GM19193 (cell line): ENCODE data around the gene WBP2.

ENCODE experiments used
- POLR2A ChIP-seq: IDR thresholded peaks from 4 replicates; pipeline ENCODE4 v1.6.1; 2011; ENCODE audit not compliant: insufficient read depth, insufficient read length; ENCODE audit errors: extremely low read depth

WBP2 gene

DNA sequence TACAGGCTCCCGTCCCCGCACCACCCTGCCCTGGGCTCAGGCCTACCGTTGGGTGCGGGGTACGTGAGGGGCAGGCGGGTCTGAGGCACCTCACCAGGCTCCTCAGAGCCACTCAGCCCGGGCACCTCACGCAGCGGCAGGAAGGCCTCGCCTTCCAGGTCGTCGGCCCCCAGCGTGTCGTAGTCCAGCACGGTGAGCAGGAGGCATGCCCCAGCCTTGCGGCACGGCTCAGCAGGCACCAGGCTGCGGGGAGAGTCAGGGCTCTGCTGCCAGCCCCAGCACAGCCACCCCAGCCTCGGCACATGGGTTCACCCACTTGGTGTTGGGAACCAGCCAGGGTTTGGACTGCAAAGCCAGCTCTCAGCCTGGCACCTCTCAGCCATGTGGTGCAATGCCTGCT lies 26.4 kb downstream of the WBP2 start:
- TF ChIP-seq POLR2A: no peak

GRCh38 chr17:75828076-75828400 lies 27.1 kb downstream of the WBP2 start:
- TF ChIP-seq POLR2A: no peak

DNA sequence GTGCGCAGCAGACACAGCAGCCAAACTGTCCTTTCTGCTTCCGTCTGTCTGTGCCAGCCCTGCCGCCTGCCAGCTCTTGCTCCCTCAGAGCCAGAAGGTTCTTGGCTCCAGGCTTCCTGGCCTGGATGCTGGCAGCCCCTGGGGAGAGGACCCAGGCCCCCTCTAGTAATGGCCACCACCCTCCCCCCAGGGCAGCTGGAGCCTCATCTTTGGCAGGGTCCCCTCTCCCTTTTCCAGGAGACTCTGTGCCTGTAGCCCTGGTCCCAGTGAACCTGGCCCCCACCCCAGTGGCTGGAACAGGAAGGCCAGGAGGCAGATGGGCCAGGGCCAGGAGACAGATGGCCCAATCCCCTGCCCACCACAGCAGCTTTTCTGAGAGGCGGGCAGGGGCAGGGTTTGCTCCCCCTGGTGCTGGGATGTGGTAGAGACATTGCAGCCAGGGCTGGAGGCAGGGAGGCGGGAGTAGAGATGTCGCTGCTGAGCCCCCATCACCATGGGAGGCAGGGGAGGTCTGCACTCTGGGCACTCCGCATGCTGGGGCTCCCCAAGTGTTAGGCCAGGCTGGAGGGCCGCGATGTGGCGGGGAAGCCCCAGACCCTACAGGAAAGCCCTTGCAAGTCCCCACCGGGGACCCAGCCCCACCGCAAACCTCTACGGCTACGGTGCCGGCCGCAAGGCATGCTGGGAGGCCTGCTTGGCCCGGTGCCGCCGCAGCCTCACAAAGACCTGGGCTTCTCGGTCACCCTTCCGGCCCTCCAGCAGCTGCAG lies 27.6 kb downstream of the WBP2 start:
- no peak for TF ChIP-seq POLR2A

GRCh38 chr17:75826561-75827307 lies 28.4 kb downstream of the WBP2 start:
- no peak for TF ChIP-seq POLR2A

DNA sequence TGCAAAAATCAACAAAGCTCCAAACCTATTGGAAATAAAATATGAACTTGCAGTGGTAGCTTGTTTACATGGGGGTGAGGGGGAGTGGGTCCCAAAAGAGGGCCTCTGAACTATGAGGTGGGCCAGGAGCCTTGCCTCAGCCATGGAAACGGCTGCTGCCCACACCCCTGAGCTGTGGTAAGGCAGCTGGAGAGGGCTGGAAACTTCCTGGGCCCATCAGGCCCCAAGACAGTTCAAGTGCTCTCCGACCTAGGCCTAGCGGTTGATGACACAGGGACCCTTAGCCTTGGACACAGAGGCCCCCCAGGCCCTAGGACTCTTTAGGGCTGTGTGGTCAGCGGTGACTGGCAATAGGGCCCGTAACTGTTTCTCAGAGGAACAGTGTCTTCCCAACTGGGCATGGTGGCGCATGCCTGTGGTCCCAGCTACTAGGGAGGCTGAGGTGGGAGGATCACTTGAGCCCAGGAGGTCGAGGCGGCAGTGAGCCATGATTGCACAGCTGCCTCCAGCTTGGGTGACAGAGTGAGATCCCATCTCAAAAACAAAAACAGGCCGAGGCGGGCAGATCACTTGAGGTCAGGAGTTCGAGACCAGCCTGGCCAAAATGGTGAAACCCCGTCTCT lies 29.3 kb downstream of the WBP2 start:
- no peak for TF ChIP-seq POLR2A

- no peak for TF ChIP-seq POLR2A
These were observed 30.0 kb downstream of the WBP2 start for GRCh38 chr17:75825149-75825552.

DNA sequence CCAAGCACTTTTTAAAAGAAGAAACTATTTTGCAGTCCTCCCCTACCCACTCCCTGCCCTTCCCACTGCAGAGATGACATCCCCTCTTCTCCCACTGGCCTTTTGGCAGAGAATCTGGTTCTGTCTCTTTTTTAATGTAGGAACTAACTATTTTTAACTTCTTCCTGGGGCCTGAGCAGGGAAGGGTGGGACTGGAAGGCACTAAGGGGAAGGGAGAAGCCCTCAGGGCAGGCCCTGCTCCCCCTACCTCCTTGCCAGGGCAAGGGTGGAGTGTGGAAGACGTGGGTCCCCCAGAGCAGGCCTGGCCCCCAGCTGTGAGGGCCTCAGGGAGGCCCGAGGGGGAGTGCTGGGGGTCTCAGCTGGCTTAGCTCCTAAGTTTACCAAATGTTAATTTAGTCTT lies 30.5 kb downstream of the WBP2 start:
- no peak for TF ChIP-seq POLR2A

DNA sequence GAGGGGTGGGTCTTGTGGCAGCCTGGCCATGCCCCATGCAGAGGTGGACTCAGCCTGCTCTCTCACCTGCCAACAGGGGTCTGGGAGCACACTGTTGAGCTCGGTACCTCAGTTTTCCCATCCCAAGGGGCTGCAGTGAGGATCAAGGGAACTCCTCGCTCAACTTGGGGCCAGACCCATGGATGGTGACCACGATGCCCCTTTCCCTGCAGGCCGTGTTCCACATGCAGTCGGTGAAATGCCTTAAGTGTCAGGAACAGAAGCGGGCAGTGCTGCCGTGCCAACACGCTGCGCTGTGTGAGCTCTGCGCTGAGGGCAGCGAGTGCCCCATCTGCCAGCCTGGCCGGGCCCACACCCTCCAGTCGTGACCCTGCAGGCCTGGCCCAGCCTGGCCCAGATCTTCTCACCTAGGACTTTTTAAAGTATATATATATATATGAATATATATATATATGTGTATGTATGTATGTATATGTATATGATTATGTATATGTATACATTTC lies 31.0 kb downstream of the WBP2 start:
- TF ChIP-seq POLR2A: peak; percentile 33

- TF ChIP-seq POLR2A: no peak
These were observed 31.7 kb downstream of the WBP2 start for GRCh38 chr17:75823257-75824041.

GRCh38 chr17:75822800-75823166 lies 32.4 kb downstream of the WBP2 start:
- no peak for TF ChIP-seq POLR2A

DNA sequence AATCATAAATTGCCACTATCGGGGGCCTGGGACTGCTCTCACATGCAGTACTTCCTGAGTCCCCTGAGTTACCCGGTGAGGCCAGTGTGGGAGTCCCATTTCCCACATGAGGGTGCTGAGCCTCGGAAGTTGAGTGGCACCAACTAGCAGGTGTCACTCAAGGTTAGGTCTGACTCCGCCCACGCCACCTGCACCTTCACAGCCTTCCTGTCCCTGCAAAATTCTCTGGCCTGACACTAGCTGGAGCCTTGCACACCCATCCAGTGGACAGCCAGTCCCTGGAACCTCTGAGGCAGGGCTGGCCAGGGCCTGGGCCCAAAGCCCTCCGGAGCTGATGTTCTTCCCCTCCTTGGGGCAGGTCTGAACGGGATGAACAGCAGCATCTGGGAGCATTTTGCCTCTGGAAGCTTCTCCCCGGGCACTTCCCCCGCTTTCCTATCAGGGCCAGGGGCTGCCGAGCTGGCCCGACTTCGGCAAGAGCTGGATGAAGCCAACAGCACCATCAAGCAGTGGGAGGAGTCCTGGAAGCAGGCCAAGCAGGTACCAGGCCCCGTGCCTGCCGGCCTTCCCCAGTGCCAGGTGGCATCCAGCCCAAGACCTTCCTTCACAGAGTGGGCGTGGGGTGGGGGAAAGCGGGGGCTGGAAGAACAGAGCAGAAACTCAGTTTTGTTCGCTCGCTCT lies 32.9 kb downstream of the WBP2 start:
- TF ChIP-seq POLR2A: no peak

GRCh38 chr17:75821552-75821951 lies 33.6 kb downstream of the WBP2 start:
- no peak for TF ChIP-seq POLR2A

GRCh38 chr17:75820094-75821080 lies 34.7 kb downstream of the WBP2 start:
- TF ChIP-seq POLR2A: no peak
